GM19239 (cell line): Measurements from ENCODE around the gene ARIH2.
A peak's percentile ranks its signal among the peaks of the same experiment; 100 is the strongest.
"Not testable (repeated sequence)": the region's sequence is repeated elsewhere in the genome, so short reads cannot be mapped to it uniquely, and the experiment has no call there.

Experiments
- DNase-seq: peaks from one replicate; pipeline ENCODE4 v3.0.0; 2011; ENCODE audit warnings: low spot score; ENCODE audit not compliant: insufficient read length
- FAIRE-seq: peaks from 2 replicates; lab custom pipeline; 2011; peaks lifted over from hg19 to GRCh38; lab: Jason Lieb, UNC

ARIH2 gene

DNA sequence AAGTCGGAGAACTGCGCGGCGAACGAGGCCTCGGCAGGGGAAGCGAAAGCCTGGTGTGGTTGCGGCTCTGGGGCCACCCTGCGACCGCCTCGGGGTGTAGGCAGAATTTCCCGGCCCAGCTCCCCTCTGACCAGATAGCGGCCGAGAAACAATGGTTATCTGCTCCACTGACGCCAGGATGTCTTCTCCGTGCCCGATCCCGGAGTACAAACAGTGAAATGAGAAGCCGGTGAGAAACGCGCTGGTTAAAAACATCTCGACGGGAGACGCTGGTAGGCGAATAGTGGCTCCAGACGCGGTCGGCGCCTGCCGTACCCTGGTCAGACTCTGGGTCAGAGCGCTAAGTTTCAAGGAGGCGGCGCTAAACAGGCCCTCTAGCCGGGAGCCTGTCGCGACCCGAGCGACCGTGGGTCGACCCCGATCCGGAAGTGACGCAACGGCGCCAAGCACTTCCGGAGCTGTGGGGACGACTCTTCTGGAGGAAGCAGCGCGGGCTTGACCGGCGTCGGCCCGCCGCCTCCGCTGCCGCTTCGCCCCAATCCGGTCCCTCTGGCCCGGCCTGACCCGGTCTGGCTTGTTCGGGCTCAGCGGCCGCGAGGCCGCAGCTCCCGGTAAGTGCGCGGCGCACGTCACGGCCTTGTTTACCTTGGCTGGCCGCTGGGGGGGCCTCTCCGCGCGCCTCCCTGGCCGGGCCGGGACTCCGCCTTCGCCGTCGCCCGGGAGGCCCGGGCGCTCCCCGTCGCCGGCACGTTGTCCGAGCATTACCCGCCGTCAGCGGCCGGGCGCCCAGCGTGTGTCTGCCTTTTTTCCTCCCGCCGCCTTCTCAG, at the start of gene ARIH2:
Gene ARIH2 (plus strand): TSS at position 455 of the 827 bp plus-strand sequence. CDS start 8,717 bp downstream, outside the sequence.
- no peak for FAIRE-seq

DNA sequence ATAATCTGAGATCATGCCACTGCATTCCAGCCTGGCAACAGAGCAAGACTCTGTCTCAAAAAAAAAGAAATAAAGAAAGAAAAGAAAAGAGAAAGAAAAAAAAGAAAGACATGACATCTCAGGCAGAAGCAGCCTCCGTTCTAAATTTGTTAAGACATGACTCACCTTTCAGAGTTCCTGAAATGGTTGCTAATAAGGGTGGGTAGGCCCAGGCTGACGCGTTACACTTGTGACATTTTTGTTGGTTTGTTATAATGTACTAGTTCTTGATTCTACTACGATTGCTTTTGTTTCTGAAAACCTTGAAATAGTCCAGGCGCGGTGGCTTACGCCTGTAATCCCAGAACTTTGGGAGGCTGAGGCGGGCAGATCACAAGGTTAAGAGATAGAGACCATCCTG, 41.0 kb upstream of the ARIH2 start:
- FAIRE-seq (no peak), DNase-seq (no peak)

More for the DNA sequence above, at the start of gene ARIH2:
- peak; percentile 90 for DNase-seq

DNA sequence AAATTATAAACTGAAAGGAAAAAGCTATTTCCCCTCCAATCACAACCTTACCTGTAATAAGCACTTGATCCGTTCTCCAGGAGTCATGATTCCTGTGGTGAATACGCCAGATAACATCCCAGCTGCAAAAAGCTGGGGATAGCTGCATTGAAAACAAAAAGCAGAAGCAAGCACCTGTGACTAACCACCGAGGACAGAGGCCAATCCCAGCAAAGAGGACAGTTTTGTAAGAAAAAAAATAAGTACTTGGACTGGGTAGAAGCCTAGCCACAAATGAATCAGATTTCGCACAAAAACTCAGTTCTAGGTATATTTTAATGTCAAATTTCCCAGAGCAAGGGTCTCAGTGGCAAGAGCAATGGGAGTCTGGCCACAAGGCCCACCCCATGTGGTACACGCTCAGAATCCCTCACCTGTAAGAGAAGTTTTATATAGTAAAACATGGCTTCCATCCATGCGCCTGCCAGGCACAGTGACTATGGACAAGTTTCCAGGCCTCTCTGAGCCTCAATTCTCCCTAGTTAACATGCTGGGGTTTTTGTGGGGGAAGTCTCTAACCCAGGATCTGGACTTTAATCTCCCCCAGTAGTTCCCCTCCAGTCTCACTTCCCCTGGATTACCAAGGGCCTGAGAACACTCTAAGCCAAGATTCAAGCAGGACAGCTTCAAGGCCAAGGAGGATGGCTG, 39.2 kb upstream of the ARIH2 start:
- FAIRE-seq (no peak), DNase-seq (no peak)

DNA sequence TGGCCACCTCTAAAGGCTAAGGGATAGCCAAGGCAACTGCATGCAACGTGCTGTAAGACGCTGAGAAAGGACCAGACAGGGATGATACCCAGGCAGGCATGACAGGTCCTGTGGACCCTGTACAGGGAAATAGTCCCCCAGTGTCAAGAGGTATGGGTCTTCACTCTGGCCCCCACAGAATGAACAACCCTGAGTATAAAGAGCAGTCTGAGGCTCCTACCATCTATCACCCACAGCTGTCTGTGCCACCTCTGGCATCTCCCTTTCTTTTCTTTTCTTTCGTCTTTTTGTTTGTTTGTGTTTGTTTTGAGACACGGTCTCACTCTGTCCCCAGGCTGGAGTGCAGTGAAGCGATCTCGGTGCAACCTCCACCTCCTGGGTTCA, 38.7 kb upstream of the ARIH2 start:
- DNase-seq (no peak), FAIRE-seq (no peak)

DNA sequence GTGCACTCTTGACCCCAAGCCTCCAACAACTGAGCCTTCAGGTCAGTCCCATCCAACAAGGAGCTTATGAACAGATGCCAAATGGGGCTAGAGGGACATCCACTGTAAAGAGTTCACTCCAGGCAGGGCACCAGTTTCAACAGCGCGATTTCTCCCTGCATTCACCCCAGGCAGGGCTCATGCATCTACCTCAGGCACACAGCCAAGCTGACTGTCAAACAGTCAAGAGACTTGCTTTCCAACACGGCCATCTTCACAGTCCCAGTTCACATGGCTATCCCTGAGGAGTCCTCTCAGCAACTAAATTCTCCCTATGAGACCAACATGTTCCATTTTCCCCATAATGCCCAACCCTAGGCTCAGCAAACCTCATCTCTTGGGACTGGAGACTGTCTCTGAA, 37.6 kb upstream of the ARIH2 start:
- DNase-seq: no peak
- no peak for FAIRE-seq

DNA sequence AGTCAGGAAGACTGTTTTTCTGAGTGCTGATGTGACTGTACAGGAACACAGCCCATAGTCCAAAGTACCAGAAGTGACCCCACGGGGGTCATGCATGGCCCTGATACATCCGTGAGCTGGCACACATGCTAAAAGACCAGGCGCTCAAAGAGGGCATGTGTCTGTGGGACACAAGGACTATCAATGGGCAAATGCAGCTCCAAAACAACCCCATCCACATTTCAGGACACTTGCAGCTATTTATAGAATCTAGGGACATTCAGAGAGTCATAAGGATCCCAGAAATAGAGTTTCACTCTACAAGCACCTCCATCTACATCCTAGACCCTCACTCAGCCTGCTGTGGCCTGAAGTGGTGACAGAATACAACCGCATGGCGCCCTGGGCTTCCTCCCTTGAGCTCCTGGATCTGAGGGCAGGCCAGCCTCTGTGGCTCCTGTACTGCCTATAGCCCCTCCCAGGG, 37.0 kb upstream of the ARIH2 start:
- FAIRE-seq (no peak), DNase-seq (no peak)

DNA sequence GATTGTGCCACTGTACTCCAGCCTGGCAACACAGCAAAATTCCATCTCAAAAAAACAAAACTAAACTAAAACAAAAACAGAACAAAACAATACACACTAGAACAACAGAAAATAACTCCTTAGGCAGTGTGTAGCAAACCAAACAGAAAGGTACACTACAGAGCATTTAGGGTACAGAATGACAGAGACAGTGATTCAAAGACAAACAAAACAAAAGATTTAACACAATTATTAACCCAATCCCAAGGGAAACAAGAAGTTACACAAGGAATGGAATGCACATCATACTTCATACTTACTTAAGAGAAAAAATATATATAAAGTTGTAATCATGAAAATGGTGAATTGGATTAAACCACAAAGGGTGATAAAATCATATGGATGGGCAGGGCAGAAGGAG, 32.9 kb upstream of the ARIH2 start:
- DNase-seq: no peak
- no peak for FAIRE-seq

DNA sequence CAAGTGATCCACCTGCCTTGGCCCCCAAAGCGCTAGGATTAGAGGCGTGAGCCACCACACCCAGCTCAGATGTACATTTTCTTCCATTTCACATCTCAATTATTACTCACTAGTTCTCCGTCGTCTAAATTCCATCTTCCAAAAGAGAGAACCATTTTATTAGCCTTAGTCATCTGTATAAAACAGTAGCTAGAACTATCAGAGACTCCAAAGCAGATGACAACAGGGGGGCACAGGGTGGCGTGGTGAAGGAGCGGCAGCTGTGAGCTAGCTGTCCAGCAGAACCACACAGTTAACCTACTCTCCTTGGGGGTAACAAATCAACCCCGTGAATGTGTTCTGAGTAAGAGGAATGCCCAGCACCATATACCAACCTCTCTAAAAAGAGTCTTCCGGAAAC, 27.0 kb upstream of the ARIH2 start:
- FAIRE-seq: no peak

DNA sequence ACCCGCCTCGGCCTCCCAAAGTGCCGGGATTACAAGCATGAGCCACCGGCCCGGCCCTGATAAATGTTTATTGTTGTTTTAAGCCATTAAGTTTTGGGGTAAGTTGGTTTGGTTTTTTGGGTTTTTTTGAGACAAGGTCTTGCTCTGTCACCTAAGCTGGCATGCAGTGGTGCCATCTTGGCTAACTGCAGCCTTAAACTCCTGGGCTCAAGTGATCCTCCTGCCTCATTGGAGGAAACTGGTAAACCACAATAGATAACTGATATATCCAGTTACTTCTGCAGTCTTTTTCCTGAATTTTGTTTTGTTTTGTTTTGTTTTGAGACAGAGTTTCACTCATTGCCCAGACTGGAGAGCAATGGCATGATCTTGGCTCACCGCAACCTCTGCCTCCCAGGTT, 24.1 kb upstream of the ARIH2 start:
- FAIRE-seq (no peak), DNase-seq (no peak)

More for the DNA sequence above, 27.0 kb upstream of the ARIH2 start:
- DNase-seq: no peak

DNA sequence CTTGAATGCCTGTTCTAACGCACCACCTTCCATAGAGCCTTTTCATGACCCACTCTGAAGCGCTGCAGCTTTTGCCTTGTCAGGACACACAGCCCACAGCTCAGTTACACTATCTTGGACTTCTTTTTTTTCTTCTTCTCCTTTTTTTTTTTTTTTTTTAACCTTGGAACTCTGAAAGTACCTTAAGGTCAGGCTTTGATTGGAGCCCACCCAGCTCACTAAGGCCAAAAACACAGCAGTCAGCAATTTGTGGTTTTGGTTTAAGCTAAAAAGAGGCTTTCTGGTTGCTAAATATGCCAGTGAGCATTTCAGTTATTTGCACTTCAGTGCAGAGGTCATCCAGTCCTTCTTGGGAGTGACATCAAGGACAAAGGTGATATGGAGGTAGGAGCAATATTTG, 21.7 kb upstream of the ARIH2 start:
- DNase-seq: no peak
- no peak for FAIRE-seq

DNA sequence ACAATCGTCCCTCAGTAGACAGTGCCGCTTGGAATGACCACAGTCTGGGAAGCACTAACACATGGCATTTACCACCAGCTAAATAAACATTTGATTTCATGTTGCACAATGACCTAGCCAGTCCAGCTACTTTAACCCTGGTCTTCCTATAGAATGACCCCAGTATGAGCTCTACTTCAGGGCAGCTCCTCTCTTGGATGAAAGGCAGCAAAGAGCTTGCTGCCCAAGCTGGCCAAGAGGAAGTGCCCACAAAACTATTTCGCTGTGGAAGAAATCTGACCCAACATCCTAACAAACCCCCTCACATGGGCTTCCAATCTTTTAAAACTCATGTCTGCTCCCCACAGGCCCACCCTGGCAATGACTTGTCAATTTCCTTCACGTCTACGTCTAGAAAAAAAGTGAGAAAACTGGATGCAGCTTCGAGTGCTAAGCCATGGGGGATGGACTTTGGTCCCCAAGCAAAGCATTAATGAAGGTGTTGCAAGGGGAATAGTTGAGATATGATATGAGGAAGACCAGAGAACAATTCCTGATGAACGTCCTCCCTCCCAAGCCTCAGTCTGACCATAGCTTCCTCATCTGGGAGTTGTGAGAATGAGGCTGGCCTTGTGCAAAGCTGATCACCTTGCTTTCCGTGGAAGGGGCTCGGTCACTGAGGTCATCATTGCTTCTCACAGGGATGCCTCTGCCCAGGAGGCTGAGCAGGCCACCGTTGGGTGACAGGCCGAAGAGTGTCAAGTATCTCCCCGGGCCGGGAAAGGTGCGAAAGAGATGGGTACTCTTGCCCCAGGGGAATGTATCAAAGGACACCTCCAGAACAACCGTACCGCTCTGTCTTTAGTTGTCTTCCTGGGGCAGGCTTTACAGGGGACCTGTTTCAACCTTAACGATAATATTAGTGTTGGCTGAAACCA, 20.9 kb upstream of the ARIH2 start:
- DNase-seq (no peak), FAIRE-seq (no peak)

DNA sequence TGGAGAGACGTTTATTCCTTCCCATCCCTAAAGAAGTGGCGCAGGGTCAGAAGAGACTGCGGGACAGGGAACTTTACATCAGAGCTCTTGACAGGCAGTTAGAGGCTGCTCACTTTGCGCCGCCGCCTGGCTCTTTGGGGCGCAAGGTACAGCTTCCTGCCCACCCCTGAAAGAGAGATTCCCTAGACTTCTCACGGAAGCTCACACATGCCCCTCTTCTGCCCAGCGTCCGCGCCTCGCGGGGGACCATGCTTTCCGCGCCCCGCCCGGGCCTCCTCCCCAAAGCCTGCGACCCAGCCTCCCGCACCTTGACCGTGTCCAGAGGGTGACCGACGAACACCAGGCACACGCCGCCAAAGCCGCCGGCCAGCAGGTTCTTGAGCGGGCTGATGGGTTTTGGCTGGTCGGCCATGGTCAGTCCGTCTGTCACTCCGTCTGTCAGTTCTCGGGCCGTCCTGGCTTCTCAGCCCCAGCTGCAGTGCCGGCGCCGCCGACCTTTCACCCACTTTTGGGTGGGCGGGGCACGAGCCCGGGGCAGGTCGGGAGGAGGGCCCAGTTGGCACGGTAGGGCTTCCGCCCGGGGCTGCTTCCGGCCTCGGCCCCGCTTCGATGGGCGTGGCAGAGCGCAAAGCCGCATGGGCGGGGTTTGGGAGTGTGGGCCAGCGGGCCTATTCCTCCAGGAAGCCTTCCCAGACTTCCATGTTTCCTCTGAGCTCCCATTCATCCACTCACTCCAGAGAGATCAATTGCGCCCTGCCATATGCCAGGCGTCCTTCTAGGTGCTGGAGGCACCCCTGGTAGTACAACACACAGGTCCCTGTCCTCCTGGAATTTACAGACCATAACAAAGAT, 20.0 kb upstream of the ARIH2 start, which contains the start of gene SLC25A20:
Gene SLC25A20 (minus strand): TSS at position 500 of the 852 bp plus-strand sequence. CDS start 88 bp downstream, at position 412.
- FAIRE-seq: peak; percentile 93
- peak; percentile 90 for DNase-seq

DNA sequence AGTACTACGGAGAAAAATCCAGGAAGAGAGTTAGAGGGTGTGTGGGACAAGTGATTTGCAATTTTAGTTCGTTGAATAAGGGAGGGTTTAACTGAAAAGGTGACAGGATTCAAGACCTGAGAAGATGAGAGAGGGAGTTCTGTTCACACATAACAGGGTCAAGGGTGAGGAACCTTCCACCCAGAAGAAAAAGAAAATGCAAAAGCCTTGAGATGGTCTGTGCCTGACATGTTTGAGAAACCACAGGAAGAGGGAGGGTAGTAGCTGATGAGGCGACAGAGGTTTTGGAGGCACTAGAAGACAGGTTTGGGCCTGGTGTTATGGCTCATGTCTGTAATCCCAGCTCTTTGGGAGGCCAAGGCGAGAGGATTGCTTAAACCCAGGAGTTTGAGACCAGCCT, 19.4 kb upstream of the ARIH2 start:
- DNase-seq (no peak), FAIRE-seq (peak; percentile 76)

DNA sequence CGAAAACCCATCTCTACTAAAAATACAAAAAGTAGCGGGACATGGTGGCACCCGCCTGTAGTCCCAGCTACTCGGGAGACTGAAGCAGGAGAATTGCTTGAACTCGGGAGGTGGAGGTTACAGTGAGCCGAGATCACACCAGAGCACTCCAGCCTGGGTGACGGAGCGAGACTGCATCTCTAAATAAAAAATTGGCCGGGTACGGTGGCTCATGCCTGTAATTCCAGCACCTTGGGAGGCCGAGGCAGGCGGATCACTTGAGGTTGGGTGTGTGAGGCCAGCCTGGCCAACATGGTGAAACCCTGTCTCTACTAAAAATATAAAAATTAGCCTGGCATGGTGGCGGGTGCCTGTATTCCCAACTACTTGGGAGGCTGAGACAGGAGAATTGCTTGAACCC, 11.6 kb upstream of the ARIH2 start:
- DNase-seq, FAIRE-seq: not testable (repeated sequence)

DNA sequence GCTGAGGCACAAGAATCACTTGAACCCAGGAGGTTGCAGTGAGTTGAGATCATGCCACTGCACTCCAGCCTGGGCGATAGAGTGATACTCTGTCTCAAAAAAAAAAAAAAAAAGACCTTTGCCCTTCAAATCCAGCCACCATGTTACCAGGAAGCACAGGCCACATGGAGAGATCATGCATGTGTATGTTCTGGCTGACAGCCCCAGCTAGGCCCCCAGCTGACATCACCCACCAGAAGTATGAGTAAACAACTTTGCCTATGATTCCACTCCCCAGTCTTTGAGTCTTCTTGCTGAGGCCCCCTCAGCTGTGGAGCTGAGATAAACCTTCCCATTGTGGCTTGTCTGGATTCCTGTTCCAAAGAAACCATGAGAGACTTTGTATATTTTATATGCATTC, 3.3 kb upstream of the ARIH2 start:
- FAIRE-seq (no peak), DNase-seq (no peak)

DNA sequence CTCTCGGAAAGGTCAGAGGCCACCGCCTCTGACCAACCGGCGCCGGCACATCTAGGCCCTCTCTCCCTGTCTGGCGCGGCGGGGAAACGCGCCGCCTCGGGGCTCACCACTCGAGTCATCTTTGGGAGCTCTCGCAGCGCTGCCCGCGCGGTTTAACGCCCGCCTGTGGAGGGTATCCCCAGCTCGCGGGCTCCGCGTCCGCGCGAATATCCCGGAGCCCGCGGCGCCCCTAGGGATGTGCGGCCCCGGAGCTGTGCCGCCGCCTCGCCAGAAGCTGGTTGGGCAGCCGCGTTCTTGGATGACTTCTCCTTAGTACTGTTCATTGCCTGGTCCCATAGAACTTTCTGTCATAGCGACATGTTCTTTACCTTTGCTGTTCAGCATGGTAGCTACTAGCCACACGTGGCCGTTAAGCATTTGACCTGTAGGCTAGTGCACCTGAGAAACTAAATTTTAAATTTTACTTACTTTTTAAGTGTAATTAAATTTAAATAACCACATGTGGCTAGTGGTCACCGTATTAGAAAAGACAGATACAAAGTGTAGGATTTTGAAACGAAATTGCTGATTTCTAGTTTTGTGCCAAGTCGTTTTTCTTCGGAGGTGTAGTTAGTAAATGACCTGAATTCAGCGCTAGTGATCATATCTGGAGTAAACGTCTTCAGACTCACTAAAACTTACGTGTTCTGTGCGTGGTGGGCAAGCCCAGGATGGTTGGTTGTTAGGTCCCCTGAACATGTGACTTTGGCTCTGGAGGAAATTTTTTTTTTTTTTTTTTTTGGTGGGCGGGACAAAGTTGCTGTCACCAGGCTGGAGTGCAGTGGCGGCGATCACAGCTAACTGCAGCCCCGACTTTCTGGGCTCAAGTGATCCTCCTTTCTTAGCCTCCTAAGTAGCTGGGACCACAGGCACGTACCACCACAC, 835 bp downstream of the ARIH2 start:
- peak; percentile 92 for FAIRE-seq
- peak; percentile 44 for DNase-seq

DNA sequence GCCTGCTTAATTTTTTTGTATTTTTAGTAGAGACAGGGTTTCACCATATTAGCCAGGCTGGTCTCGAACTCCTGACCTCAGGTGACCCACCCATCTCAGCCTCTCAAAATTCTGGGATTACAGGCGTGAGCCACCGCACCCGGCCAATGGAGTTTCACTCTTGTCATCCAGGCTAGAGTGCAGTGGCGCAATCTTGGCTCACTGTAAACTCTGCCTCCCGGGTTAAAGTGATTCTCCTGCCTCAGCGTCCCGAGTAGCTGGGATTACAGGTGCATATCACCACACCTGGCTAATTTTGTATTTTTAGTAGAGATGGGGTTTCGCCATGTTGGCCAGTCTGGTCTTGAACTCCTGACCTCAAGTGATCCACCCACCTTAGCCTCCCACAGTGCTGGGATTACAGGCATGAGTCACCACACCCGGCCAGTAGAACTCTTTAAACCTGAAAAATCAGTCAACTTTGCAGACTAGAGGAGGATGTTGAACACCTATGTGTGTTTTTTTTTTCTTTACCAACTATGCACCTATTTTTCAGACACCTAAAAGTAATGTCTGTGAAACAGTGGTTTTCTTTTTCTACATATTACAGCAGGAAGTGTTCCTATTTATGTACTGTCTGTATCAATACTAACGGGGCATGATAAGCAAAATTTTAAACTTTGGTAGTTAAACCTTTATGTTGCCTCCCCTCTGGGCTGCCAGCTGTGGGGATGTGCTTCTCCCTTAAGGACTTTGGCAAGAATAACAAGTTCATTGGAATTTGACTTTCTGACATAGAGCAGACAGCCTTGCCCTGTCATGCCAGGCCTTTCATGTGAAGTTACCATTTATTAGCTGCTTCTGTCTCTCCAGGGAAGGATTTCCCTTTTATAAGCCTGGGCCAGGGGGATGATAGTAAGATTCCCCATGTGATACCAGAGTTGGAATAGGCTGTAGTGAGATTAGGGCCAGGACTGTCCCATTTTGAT, 8.1 kb downstream of the ARIH2 start:
- FAIRE-seq: peak; percentile 18
- no peak for DNase-seq
